IMR-90 (cell line): ENCODE results near the gene HAAO.

ENCODE experiments used
- BHLHE40 ChIP-seq: fragments of 150-350 bp; IDR thresholded peaks from 2 replicates; pipeline ENCODE4 v1.6.1; 2016; ENCODE audit warnings: mild to moderate bottlenecking, low read depth, low read length
- MXI1 ChIP-seq: IDR thresholded peaks from 2 replicates; pipeline ENCODE4 v1.6.1; 2012; ENCODE audit warnings: low read depth, mild to moderate bottlenecking, low read length, moderate library complexity, borderline replicate concordance
- NFE2L2 ChIP-seq: fragments of 150-350 bp; IDR thresholded peaks from 2 replicates; pipeline ENCODE4 v1.6.1; 2016; ENCODE audit warnings: low read depth, mild to moderate bottlenecking, low read length
- POLR2A ChIP-seq: IDR thresholded peaks from 2 replicates; pipeline ENCODE4 v1.6.1; 2012; ENCODE audit warnings: mild to moderate bottlenecking, low read depth, low read length
- RCOR1 ChIP-seq: IDR thresholded peaks from 2 replicates; pipeline ENCODE4 v1.6.1; 2012; ENCODE audit warnings: mild to moderate bottlenecking, low read length, improper control_type of control experiment; ENCODE audit not compliant: insufficient replicate concordance
- RFX5 ChIP-seq: IDR thresholded peaks from 2 replicates; pipeline ENCODE4 v1.8.0; 2012; ENCODE audit warnings: low read depth, mild to moderate bottlenecking, low read length, moderate library complexity
- USF2 ChIP-seq: fragments of 150-350 bp; IDR thresholded peaks from 2 replicates; pipeline ENCODE4 v1.6.1; 2017; ENCODE audit warnings: mild to moderate bottlenecking, antibody characterized with exemption, low read length, low read depth
- TF ChIP-seq, protein P1 (sequence below): conservative IDR thresholded peaks from 2 replicates; pipeline ENCODE4 v1.5.1; 2012; ENCODE audit warnings: mild to moderate bottlenecking, low read depth, low read length, improper control_type of control experiment
- TF ChIP-seq, protein P2 (sequence below): fragments of 150-350 bp; IDR thresholded peaks from 2 replicates; pipeline ENCODE4 v1.6.1; 2016; ENCODE audit warnings: low read depth, mild to moderate bottlenecking, low read length, moderate library complexity, borderline replicate concordance

- TF ChIP-seq, protein P1, sequence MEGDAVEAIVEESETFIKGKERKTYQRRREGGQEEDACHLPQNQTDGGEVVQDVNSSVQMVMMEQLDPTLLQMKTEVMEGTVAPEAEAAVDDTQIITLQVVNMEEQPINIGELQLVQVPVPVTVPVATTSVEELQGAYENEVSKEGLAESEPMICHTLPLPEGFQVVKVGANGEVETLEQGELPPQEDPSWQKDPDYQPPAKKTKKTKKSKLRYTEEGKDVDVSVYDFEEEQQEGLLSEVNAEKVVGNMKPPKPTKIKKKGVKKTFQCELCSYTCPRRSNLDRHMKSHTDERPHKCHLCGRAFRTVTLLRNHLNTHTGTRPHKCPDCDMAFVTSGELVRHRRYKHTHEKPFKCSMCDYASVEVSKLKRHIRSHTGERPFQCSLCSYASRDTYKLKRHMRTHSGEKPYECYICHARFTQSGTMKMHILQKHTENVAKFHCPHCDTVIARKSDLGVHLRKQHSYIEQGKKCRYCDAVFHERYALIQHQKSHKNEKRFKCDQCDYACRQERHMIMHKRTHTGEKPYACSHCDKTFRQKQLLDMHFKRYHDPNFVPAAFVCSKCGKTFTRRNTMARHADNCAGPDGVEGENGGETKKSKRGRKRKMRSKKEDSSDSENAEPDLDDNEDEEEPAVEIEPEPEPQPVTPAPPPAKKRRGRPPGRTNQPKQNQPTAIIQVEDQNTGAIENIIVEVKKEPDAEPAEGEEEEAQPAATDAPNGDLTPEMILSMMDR = no peak
- TF ChIP-seq, protein P2, sequence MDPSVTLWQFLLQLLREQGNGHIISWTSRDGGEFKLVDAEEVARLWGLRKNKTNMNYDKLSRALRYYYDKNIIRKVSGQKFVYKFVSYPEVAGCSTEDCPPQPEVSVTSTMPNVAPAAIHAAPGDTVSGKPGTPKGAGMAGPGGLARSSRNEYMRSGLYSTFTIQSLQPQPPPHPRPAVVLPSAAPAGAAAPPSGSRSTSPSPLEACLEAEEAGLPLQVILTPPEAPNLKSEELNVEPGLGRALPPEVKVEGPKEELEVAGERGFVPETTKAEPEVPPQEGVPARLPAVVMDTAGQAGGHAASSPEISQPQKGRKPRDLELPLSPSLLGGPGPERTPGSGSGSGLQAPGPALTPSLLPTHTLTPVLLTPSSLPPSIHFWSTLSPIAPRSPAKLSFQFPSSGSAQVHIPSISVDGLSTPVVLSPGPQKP = no peak
- no peak for TF ChIP-seq USF2
- no peak for TF ChIP-seq RCOR1
- TF ChIP-seq POLR2A = no peak
- TF ChIP-seq MXI1 = no peak
- TF ChIP-seq RFX5 = no peak
- no peak for TF ChIP-seq BHLHE40
- no peak for TF ChIP-seq NFE2L2
These were observed 48.4 kb upstream of the HAAO start for GRCh38 chr2:42840760-42841159.
